ENCODE results near the gene ECSCR.
A peak's percentile ranks its signal among the peaks of the same experiment; 100 is the strongest.

The ECSCR gene

DNA sequence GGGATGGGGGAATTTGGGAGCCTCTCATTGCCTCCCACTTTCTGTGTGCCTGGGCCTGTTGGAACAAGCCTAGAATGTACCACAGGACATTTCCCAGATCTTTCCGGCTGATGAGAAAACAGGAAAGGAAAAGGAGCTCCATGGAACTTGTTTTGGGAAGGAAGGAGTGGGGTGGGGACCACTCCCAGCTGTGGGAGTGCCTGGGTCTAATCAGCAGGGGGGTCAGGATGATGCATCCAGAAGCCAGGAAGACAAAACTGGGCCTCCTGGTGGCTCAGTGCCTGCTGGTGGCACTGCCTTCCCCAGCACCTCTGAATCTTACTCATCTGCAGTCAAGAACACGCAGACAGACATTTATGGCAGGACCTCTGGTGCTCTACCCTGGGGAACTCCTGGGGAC is 11.0 kb upstream of the ECSCR start:
- DNase-seq = no peak

- no peak for DNase-seq
Observed at GRCh38 chr5:139473105-139473504, 10.6 kb upstream of the ECSCR start.

DNA sequence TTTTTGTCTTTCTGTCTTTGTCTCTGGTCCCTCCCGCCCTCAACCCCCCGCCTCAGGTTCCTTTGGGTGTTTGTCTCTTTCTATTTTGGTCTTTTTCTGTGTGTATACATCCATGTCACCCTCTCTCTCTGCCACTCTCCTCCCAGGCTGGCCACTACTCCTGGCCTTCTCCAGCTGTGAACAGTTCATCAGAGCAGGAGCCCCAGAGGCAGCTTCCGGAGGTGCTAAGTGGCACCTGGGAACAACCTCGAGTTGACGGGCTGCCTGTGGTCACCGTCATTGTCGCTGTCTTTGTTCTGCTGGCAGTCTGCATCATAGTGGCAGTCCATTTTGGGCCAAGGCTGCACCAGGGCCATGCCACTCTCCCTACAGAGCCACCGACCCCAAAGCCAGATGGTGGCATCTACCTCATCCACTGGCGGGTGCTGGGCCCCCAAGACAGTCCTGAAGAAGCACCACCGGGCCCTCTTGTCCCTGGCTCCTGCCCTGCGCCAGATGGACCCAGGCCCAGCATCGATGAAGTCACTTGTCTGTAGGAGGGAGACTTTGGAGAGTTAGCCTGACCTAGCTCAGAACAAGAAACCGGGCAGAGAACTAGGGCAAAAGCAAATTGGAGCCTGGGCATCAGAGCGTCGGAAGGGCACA is 10.0 kb upstream of the ECSCR start:
- no peak for DNase-seq

- no peak for DNase-seq
Observed at GRCh38 chr5:139470821-139471300, 8.3 kb upstream of the ECSCR start, which contains the start of gene SMIM33. SMIM33 (plus strand) TSS chr5:139471004; CDS start chr5:139471122, 118 bp downstream.

- peak; percentile 84 for DNase-seq
Observed at GRCh38 chr5:139468421-139468931, 5.9 kb upstream of the ECSCR start.

DNA sequence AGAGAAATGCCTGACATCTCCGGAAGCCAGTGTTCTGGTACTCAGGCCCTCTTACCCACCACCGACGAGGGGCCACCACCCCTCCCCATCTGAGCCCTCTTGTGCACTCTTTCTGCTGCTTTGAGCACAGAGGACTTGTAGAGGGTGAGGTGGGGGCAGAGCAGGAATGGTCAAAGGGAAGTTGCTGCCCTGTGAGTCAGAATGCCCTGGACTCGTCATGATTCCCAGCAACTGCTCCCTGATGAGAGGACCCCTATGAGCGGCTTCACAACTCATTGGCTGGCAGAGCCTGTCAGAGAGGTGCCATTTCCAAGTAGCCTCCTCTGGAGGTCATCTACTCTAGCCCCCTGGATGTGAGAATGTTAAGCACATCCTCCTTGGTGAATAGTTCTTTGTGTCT is 845 bp downstream of the ECSCR start:
- DNase-seq = peak; percentile 54

GRCh38 chr5:139461176-139461575 is 1.4 kb downstream of the ECSCR start:
- no peak for DNase-seq

- no peak for DNase-seq
Observed at GRCh38 chr5:139460455-139460854, 2.1 kb downstream of the ECSCR start.

DNA sequence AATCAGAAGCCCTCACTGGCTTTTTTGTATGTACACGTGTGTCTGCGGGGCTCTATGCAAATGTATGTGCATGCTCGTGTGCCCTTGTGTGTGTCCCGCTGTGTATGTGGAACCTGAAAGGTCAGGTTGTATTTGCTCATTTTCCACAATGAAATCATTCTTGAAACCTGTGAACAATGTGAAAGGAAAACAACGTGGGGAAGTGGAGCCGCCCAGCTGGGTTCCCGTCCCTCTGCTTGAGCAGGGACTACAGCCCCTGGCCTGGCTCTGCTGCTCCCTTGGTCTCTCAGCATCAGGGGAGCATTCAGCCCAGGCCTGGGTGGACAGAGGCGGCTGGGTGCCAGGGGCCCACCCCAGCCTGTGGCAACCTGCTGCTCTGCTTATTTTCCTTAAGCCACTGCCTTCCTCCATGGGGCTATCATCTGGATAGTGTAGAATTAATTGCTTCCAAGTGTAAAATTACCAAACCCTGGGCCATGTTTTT is 3.0 kb downstream of the ECSCR start:
- DNase-seq = no peak

GRCh38 chr5:139458580-139459407 is 3.7 kb downstream of the ECSCR start:
- DNase-seq = peak; percentile 67

GRCh38 chr5:139457653-139458306 is 4.8 kb downstream of the ECSCR start:
- no peak for DNase-seq

- DNase-seq = no peak
Observed at GRCh38 chr5:139457241-139457640, 5.3 kb downstream of the ECSCR start.

GRCh38 chr5:139456776-139457175 is 5.8 kb downstream of the ECSCR start:
- no peak for DNase-seq

GRCh38 chr5:139454568-139455290 is 7.8 kb downstream of the ECSCR start:
- DNase-seq = no peak

DNA sequence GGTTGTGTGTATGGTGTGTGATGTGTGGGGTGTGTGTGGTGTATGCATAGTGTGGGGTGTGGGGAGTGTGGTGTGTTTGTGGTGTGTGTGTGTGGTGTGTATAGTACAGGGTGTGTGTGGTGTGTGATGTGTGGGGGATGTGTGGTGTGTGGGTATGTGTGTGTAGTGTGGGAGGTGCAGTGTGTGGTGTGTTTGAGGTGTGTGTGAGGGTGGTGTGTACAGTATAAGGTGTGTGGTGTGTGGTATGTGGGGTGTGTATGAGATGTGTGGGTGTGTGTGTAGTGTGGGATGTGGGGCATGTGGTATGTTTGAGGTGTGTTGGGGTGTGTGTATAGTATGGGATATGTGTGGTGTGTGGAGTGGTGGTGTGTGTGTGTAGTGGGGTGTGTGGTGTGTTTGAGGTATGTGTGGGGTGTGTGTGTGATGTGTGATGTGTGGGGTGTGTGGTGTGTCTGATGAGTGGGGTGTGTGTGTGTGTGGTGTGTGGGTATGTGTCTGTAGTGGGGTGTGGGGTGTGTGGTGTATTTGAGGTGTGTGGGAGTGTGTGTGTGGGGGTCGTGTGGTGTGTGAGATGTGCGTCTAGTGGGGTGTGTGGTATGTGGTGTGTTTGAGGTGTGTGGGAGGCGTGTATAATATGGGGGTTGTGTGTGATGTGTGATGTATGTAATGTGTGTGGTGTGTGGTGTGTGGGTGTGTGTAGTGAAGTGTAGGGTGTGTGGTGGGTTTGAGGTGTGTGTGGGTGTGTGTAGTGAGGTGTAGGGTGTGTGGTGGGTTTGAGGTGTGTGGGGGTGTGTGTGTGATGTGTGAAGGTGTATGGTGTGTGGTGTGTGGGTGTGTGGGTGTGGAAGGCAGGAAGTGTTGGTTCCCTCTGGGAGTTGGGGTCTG is 8.6 kb downstream of the ECSCR start:
- DNase-seq = no peak

- DNase-seq = no peak
Observed at GRCh38 chr5:139451878-139452660, 10.5 kb downstream of the ECSCR start.

- DNase-seq = no peak
Observed at GRCh38 chr5:139451176-139451575, 11.4 kb downstream of the ECSCR start.

- no peak for DNase-seq
Observed at GRCh38 chr5:139446956-139447779, 15.4 kb downstream of the ECSCR start.

DNA sequence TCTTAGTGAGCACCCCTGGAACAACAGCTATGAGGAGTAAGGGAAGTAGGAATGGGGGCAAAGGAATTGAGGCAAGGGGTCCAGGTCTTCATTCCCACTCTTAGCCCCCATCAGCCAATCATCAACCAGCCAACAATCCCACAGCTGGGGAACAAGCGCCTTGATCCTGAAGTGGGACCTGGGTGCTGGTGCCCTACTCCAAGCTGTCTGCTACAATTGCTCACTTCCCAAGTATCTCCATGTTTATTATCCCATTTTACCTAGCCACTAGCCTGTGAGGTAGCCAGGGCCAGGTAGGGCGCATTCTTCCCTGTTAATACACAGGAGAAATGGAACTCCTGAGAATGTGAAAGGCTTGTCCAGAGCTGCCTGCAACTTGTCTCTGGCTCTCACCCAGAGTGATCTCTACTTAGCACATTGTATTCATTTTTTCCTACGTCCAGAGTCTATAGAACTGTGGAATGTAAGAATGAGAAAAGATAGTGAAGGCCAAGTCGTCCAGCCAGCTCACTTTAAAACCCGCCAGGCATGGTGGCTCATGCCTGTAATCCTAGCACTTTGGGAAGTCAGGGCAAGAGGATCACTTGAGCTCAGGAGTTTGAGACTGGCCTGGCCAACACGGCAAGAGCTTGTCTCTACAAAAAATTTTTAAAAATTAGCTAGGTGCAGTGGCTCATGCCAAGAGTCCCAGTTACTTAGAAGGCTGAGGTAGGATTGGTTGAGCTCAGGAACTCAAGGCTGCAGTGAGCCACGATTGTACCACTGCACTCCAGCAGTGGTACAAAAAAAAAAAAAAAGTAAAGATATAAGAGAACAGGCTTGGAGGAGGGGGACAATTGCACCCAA is 17.0 kb downstream of the ECSCR start:
- DNase-seq = no peak

Data from suppressor macrophage treated with lipopolysaccharide for 4 hours (primary cell).